WTC11 (cell line): Measurements from ENCODE around the gene P3H2. TPM values are rescaled to one million over a fixed set of nuclear protein-coding genes. Genes with fewer than 3 reads are reported as not detected.

ENCODE experiments used
- ATAC-seq: fragments of 200-7000 bp; cut with Tn5 transposase; 2 replicates; pipeline ENCODE4 v1.10.0; 2021; ENCODE audit warnings: mild to moderate bottlenecking, moderate library complexity
- CTCF ChIA-PET: fragments of 300-600 bp; sonication (Branson Sonifier 250); formaldehyde crosslinking; loops from one replicate; lab custom pipeline; 2021; ENCODE audit warnings: antibody characterized with exemption; lab: Charles Lee
- POLR2A ChIA-PET: fragments of 350-600 bp; sonication (Branson Sonifier 250); formaldehyde crosslinking; loops from one replicate; lab custom pipeline; 2021; ENCODE audit warnings: antibody characterized with exemption; lab: Charles Lee
- DNase-seq: peaks from one replicate; pipeline ENCODE4 v3.0.0; 2021; ENCODE audit warnings: low spot score
- H3K27ac Mint-ChIP-seq: 2 replicates; pipeline ENCODE4 v1.8.0; 2021; ENCODE audit warnings: mixed read lengths
- H3K27me3 Mint-ChIP-seq: 2 replicates; pipeline ENCODE4 v1.8.0; 2021; ENCODE audit warnings: low read depth, mild to moderate bottlenecking, moderate library complexity, mixed read lengths
- H3K36me3 Mint-ChIP-seq: 2 replicates; pipeline ENCODE4 v1.8.0; 2021; ENCODE audit warnings: mixed read lengths
- H3K4me1 Mint-ChIP-seq: 2 replicates; pipeline ENCODE4 v1.8.0; 2022; ENCODE audit warnings: mixed read lengths
- H3K4me3 Mint-ChIP-seq: 2 replicates; pipeline ENCODE4 v1.8.0; 2021; ENCODE audit warnings: mild to moderate bottlenecking, moderate library complexity, mixed read lengths
- H3K9me3 Mint-ChIP-seq: 2 replicates; pipeline ENCODE4 v1.8.0; 2021; ENCODE audit warnings: mixed read lengths
- ARID4B ChIP-seq: sonication (generic); formaldehyde crosslinking; IDR thresholded peaks from 2 replicates; pipeline ENCODE4 v1.8.0; 2023; ENCODE audit warnings: missing genetic modification reagents, mild to moderate bottlenecking, borderline replicate concordance
- CBFB ChIP-seq: sonication (generic); formaldehyde crosslinking; IDR thresholded peaks from 2 replicates; pipeline ENCODE4 v1.8.1; 2022; ENCODE audit warnings: mild to moderate bottlenecking, low read depth, missing genetic modification reagents
- FOXP1 ChIP-seq: sonication (generic); formaldehyde crosslinking; IDR thresholded peaks from 2 replicates; pipeline ENCODE4 v1.8.0; 2022; ENCODE audit warnings: missing genetic modification reagents, mild to moderate bottlenecking, moderate library complexity, borderline replicate concordance
- IRF1 ChIP-seq: sonication (generic); formaldehyde crosslinking; IDR thresholded peaks from 2 replicates; pipeline ENCODE4 v1.8.0; 2023; ENCODE audit warnings: missing genetic modification reagents
- JAZF1 ChIP-seq: fragments of 250-450 bp; sonication (Bioruptor Pico); IDR thresholded peaks from 2 replicates; pipeline ENCODE4 v1.9.0; 2021; ENCODE audit warnings: moderate library complexity, mild to moderate bottlenecking, inconsistent platforms
- JUN ChIP-seq: sonication (generic); formaldehyde crosslinking; IDR thresholded peaks from 2 replicates; pipeline ENCODE4 v1.8.0; 2023; ENCODE audit warnings: mild to moderate bottlenecking, missing genetic modification reagents
- NFATC4 ChIP-seq: fragments of 250-450 bp; sonication (Bioruptor Pico); IDR thresholded peaks from 2 replicates; pipeline ENCODE4 v1.9.0; 2021; ENCODE audit warnings: mild to moderate bottlenecking
- PRDM15 ChIP-seq: sonication (generic); formaldehyde crosslinking; IDR thresholded peaks from 2 replicates; pipeline ENCODE4 v1.8.0; 2022; ENCODE audit warnings: missing genetic modification reagents
- PREB ChIP-seq: sonication (generic); formaldehyde crosslinking; IDR thresholded peaks from 2 replicates; pipeline ENCODE4 v1.8.1; 2022; ENCODE audit warnings: mild to moderate bottlenecking, missing genetic modification reagents, moderate library complexity, borderline replicate concordance
- SP1 ChIP-seq: sonication (generic); formaldehyde crosslinking; conservative IDR thresholded peaks from 2 replicates; pipeline ENCODE4 v1.8.1; 2022; ENCODE audit warnings: missing genetic modification reagents
- TEAD1 ChIP-seq: sonication (generic); formaldehyde crosslinking; IDR thresholded peaks from 2 replicates; pipeline ENCODE4 v1.8.0; 2022; ENCODE audit warnings: mild to moderate bottlenecking, missing genetic modification reagents
- TP53 ChIP-seq: sonication (generic); formaldehyde crosslinking; IDR thresholded peaks from 2 replicates; pipeline ENCODE4 v1.8.1; 2023; ENCODE audit warnings: mild to moderate bottlenecking, missing genetic modification reagents
- ZNF138 ChIP-seq: sonication (generic); formaldehyde crosslinking; conservative IDR thresholded peaks from 2 replicates; pipeline ENCODE4 v1.8.1; 2022; ENCODE audit warnings: mild to moderate bottlenecking, moderate library complexity, missing genetic modification reagents
- ZNF317 ChIP-seq: sonication (generic); formaldehyde crosslinking; IDR thresholded peaks from 2 replicates; pipeline ENCODE4 v1.8.1; 2023; ENCODE audit warnings: low read depth, mild to moderate bottlenecking, moderate library complexity, missing genetic modification reagents, borderline replicate concordance
- total RNA-seq: library from RNA; stranded (reverse); gene quantifications from 3 replicates; pipeline ENCODE4 v1.2.3, GENCODE V29; 2021
- TF ChIP-seq, protein P1 (sequence below): fragments of 250-450 bp; sonication (Bioruptor Pico); IDR thresholded peaks from 2 replicates; pipeline ENCODE4 v1.9.0; 2021; ENCODE audit warnings: mild to moderate bottlenecking, borderline replicate concordance
- TF ChIP-seq, protein P2 (sequence below): sonication (generic); formaldehyde crosslinking; IDR thresholded peaks from 2 replicates; pipeline ENCODE4 v1.8.1; 2022; ENCODE audit warnings: missing genetic modification reagents, borderline replicate concordance

P3H2 gene
- total RNA-seq, 1 experiment from 2014 or later: 29.4 TPM

GRCh38 chr3:189964623-189965332, 155.9 kb downstream of the P3H2 start (continued):
- TF ChIP-seq ARID4B (CRISPR knock-in tag) (no peak), FOXP1 (CRISPR knock-in tag) (no peak), TEAD1 (CRISPR knock-in tag) (no peak), PRDM15 (no peak), ZNF317 (CRISPR knock-in tag) (no peak), SP1 (CRISPR knock-in tag) (no peak), PREB (CRISPR knock-in tag) (no peak)

GRCh38 chr3:189962466-189962865, 158.2 kb downstream of the P3H2 start:
- H3K9me3 Mint-ChIP-seq: no peaks in the 10 kb centered on the region
- no peaks in the 10 kb centered on the region for H3K27me3 Mint-ChIP-seq
- H3K4me3 Mint-ChIP-seq: no peak overlapping the region
- TF ChIP-seq CBFB: no peak
- TF ChIP-seq JAZF1 (CRISPR knock-in tag): no peak
- TF ChIP-seq NFATC4 (CRISPR knock-in tag): no peak
- TF ChIP-seq, protein P1, sequence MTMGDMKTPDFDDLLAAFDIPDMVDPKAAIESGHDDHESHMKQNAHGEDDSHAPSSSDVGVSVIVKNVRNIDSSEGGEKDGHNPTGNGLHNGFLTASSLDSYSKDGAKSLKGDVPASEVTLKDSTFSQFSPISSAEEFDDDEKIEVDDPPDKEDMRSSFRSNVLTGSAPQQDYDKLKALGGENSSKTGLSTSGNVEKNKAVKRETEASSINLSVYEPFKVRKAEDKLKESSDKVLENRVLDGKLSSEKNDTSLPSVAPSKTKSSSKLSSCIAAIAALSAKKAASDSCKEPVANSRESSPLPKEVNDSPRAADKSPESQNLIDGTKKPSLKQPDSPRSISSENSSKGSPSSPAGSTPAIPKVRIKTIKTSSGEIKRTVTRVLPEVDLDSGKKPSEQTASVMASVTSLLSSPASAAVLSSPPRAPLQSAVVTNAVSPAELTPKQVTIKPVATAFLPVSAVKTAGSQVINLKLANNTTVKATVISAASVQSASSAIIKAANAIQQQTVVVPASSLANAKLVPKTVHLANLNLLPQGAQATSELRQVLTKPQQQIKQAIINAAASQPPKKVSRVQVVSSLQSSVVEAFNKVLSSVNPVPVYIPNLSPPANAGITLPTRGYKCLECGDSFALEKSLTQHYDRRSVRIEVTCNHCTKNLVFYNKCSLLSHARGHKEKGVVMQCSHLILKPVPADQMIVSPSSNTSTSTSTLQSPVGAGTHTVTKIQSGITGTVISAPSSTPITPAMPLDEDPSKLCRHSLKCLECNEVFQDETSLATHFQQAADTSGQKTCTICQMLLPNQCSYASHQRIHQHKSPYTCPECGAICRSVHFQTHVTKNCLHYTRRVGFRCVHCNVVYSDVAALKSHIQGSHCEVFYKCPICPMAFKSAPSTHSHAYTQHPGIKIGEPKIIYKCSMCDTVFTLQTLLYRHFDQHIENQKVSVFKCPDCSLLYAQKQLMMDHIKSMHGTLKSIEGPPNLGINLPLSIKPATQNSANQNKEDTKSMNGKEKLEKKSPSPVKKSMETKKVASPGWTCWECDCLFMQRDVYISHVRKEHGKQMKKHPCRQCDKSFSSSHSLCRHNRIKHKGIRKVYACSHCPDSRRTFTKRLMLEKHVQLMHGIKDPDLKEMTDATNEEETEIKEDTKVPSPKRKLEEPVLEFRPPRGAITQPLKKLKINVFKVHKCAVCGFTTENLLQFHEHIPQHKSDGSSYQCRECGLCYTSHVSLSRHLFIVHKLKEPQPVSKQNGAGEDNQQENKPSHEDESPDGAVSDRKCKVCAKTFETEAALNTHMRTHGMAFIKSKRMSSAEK (CRISPR knock-in tag): no peak
- TF ChIP-seq IRF1 (CRISPR knock-in tag): no peak
- no peak for TF ChIP-seq JUN (CRISPR knock-in tag)
- no peak for TF ChIP-seq ZNF138 (CRISPR knock-in tag)
- TF ChIP-seq, protein P2, sequence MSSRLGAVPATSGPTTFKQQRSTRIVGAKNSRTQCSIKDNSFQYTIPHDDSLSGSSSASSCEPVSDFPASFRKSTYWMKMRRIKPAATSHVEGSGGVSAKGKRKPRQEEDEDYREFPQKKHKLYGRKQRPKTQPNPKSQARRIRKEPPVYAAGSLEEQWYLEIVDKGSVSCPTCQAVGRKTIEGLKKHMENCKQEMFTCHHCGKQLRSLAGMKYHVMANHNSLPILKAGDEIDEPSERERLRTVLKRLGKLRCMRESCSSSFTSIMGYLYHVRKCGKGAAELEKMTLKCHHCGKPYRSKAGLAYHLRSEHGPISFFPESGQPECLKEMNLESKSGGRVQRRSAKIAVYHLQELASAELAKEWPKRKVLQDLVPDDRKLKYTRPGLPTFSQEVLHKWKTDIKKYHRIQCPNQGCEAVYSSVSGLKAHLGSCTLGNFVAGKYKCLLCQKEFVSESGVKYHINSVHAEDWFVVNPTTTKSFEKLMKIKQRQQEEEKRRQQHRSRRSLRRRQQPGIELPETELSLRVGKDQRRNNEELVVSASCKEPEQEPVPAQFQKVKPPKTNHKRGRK: no peak
- no peak for TF ChIP-seq TP53 (CRISPR knock-in tag)
- DNase-seq: no peak
- CTCF ChIA-PET: interaction anchor here (0.6 to 4.8 kb wide), 22 partner anchors 9 to 1243 kb away, joined by 3 to 77 read pairs (median 6); partner anchors contain the start of genes CLDN1 and P3H2
- no peak for ATAC-seq
- no peak overlapping the region for H3K27ac Mint-ChIP-seq
- POLR2A ChIA-PET: interaction anchor here (0.6 to 1.4 kb wide), 3 partner anchors 296 to 938 kb away, joined by 3 to 9 read pairs (median 5); partner anchors contain the start of gene CLDN1
- peaks cover 30% of the 10 kb centered on the region for H3K4me1 Mint-ChIP-seq
- peaks cover 7% of the 10 kb centered on the region; the same call in 1 of the 2 replicates for H3K36me3 Mint-ChIP-seq
